Cardiac atrium fibroblast (primary cell): ENCODE data around the gene SYNM. TPM values are rescaled to one million over a fixed set of nuclear protein-coding genes. Genes with fewer than 3 reads are reported as not detected.

ENCODE experiments used
- total RNA-seq: library from RNA; depleted of rRNA; stranded (reverse); fragments of >200 nt; gene quantifications from 2 replicates; pipeline ENCODE4 v1.2.3, GENCODE V29; 2015

Gene SYNM, protein sequence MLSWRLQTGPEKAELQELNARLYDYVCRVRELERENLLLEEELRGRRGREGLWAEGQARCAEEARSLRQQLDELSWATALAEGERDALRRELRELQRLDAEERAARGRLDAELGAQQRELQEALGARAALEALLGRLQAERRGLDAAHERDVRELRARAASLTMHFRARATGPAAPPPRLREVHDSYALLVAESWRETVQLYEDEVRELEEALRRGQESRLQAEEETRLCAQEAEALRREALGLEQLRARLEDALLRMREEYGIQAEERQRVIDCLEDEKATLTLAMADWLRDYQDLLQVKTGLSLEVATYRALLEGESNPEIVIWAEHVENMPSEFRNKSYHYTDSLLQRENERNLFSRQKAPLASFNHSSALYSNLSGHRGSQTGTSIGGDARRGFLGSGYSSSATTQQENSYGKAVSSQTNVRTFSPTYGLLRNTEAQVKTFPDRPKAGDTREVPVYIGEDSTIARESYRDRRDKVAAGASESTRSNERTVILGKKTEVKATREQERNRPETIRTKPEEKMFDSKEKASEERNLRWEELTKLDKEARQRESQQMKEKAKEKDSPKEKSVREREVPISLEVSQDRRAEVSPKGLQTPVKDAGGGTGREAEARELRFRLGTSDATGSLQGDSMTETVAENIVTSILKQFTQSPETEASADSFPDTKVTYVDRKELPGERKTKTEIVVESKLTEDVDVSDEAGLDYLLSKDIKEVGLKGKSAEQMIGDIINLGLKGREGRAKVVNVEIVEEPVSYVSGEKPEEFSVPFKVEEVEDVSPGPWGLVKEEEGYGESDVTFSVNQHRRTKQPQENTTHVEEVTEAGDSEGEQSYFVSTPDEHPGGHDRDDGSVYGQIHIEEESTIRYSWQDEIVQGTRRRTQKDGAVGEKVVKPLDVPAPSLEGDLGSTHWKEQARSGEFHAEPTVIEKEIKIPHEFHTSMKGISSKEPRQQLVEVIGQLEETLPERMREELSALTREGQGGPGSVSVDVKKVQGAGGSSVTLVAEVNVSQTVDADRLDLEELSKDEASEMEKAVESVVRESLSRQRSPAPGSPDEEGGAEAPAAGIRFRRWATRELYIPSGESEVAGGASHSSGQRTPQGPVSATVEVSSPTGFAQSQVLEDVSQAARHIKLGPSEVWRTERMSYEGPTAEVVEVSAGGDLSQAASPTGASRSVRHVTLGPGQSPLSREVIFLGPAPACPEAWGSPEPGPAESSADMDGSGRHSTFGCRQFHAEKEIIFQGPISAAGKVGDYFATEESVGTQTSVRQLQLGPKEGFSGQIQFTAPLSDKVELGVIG (N-terminal part only)
- total RNA-seq: 1.1 and 1.6 TPM in 2 replicates

DNA sequence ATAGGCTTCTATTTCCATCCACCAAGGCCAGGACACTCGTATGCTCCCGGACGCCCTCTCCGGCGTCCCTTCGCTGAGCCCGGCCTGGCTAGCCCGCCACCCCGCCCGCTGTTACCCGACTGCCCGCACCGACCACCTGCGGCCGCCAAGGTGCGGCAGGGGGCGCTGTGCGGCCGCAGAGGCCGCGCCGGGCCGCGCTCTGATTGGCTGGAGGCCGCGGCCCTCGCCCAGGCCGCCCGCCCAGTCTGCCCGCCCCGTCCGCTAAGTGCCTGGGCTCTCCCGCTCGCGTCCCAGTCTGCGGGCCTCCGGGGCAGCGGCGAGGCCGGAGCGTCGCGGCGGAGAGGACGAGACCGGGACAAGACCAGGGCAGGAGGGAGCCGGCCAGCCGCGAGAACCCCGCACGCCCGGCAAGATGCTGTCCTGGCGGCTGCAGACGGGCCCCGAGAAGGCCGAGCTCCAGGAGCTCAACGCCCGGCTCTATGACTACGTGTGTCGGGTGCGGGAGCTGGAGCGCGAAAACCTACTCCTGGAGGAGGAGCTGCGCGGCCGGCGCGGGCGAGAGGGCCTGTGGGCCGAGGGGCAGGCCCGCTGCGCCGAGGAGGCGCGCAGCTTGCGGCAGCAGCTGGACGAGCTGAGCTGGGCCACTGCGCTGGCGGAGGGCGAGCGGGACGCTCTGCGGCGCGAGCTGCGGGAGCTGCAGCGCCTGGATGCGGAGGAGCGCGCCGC lies at the start of gene SYNM:
Gene SYNM, plus strand, starts transcription at position 293 of the 726 bp plus-strand sequence. Its CDS starts 120 bp downstream, at position 413.

Other genes starting within 250 kb of the SYNM start
- gene PGPEP1L, start 97.3 kb upstream of the SYNM start, total RNA-seq: not detected in 2 replicates
- gene TTC23, start 144.5 kb downstream of the SYNM start, total RNA-seq: 7.0 and 8.9 TPM in 2 replicates
- 17.1 and 19.9 TPM in 2 replicates for gene LRRC28, start 146.4 kb downstream of the SYNM start, total RNA-seq